ENCODE data around the gene AQP5.
"Not testable (repeated sequence)": the region's sequence is repeated elsewhere in the genome, so short reads cannot be mapped to it uniquely, and the experiment has no call there.

The AQP5 gene

GRCh38 chr12:49974677-49975317 is 13.1 kb downstream of the AQP5 start:
- in situ Hi-C loops (cut with MboI; ENCODE audit: low sequenced_read_pairs): loop anchor here (10.0 to 25.0 kb wide), 2 partner anchors 80 to 213 kb away; partner anchors contain the start of gene ASIC1

- in situ Hi-C loops (cut with MboI; ENCODE audit: low sequenced_read_pairs): loop anchor here (10.0 kb wide), 1 partner anchor 79 kb away; the partner anchor contains the start of gene ASIC1
These were observed 13.7 kb downstream of the AQP5 start for GRCh38 chr12:49975318-49975761.

DNA sequence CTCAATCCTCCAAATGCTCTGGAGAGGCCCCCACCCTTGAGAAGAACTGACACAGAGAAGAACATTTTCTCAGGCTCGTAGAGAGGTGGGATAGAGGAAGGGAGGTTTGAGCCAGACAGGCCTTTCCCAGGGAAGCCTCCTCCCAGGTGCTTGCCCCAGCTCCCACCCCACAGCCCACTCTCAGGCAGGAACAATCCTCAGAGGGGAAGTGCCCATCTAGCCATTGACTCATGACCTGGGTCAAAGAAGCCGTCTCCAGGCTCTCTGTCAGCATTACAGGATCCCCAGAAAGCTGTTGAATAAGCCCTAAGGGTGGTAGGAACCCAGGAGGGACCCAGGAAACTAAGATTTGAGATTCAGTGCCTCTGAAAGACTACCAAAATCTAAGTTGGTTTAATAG is 14.9 kb downstream of the AQP5 start:
- in situ Hi-C loops (cut with MboI; ENCODE audit: low sequenced_read_pairs): loop anchor here (10.0 kb wide), 1 partner anchor 78 kb away; the partner anchor contains the start of gene ASIC1

GRCh38 chr12:49978125-49978524 is 16.5 kb downstream of the AQP5 start:
- in situ Hi-C loops (cut with MboI; ENCODE audit: low sequenced_read_pairs): loop anchor here (10.0 kb wide), 1 partner anchor 77 kb away; the partner anchor contains the start of gene ASIC1

DNA sequence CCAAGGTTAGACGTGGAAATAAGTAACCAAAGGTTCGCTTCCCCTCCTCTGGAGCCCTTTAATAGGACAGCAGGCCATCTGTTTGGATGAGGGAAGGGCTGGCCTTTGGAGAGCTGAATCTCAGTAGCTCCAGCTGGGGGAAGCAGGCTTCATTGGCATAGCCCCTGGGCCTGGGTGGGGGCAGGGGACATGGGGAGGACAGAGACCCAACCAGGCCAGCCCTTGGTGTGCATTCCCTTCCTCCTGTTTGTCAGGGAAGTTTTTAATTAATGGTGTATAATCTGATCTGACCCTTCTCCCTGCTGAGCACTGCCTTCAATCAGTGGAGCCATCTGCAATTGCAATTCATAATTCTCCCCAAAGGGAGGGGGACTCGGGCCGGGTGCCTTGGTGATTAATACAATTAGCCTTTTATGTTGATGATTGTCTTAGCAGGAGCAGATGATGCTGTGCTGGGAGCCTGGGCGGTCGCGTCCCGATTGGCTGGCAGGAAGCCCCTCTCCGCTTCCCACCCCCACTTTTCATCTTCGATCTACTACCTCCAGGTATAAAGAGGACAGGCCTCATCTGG is 17.4 kb downstream of the AQP5 start:
- in situ Hi-C loops (cut with MboI; ENCODE audit: low sequenced_read_pairs): loop anchor here (10.0 kb wide), 1 partner anchor 76 kb away; the partner anchor contains the start of gene ASIC1

DNA sequence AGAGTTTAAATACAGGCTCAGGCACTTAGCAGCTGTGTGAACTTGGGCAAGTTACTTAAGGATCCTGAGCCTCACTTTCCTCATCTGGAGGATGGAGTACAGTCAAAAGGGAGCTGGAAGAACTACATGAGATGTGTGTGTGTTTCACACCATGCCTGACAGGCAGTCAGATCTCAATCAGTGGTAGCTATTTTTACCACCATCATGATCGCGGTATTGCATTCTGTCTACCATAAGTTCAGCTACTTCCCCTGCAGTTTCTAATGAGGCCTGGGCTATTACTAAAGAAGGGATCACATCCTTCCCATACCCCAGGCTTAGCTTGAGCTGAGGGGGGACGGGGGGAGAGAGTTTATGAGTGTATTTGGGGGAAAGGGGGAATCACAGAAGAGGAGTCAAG is 18.1 kb downstream of the AQP5 start:
- in situ Hi-C loops (cut with MboI; ENCODE audit: low sequenced_read_pairs): loop anchor here (10.0 kb wide), 1 partner anchor 75 kb away; the partner anchor contains the start of gene ASIC1

DNA sequence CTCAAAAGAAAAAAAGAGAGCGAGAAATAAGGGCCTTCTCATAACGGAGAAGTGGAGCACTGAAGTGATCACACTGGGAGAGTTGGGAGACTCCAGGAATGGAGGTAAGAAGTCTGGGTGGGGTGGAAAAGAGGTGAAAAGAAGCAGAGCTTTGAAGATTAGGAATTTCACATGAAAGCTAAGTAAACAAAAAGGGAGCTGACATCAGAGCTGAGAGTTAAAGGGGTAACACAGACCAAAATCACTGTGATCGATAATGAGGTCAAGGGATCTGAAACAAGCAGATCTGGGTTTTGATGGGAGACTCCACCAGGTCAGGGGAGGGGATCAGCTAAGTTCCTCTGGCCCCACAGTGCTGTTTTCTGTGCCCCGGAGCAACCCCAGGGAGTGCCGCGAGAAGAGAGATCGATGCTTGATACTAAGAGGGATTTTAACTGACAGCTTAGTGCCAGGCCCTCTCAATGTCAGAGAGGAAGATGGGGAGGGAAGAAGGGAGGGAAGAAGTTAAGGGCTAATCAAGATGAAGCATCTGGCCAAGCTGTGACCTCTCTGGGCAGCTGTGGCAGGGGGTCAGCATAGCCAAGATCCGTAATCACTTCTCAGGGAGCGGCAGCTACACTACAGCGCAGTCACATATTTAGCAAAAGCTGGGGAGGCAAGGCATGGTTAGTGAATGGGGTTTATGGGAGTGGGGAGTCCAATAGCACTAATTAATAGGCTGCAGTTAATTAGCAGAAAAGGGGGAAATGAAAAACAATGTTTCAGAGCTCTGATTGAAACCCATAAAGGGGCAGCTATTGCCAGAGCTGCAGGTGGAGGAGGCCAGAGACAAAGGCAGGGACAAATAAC is 19.1 kb downstream of the AQP5 start:
- in situ Hi-C loops (cut with MboI; ENCODE audit: low sequenced_read_pairs): no loop called here

GRCh38 chr12:49982246-49983087 is 20.8 kb downstream of the AQP5 start:
- in situ Hi-C loops (cut with MboI; ENCODE audit: low sequenced_read_pairs): no loop called here

DNA sequence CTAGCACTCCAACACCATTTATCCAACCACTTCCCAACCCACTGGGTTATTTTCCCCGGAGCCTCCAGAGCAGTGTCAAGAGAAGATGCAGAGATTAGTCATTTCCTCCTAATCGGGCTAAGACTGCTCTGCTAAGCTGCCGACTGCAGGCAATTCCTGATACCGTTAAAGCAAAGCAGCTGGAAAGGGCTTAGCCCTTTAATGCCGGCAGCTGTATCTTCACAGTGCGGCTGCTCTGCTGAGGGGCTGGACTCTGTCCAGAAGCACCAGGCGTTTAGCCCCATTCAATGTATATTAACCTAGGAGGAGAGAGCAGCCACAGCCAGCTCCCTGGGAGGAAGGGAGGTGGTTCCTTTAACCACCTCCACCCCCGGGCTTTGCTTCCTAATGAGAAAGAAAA is 22.2 kb downstream of the AQP5 start:
- in situ Hi-C loops (cut with MboI; ENCODE audit: low sequenced_read_pairs): no loop called here

GRCh38 chr12:49984476-49985359 is 23.0 kb downstream of the AQP5 start:
- in situ Hi-C loops (cut with MboI; ENCODE audit: low sequenced_read_pairs): no loop called here

DNA sequence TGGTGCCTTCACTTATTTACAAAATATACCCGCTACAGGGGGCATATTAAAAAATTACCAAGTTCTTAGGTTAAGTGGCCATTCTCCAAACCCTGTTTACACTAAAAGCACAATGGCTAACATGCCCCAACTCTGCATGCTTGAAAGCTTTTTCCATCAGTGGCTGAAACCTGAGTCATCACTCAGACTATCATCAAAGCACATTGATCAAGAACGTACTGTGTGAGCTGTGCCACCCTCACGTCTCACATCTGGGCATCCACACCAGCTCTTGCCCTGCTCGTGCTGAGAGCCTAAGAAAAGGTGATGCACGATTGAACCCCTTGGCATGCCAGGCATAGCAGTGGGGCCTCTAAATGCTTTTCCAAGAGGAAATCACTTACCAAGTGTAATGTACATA is 24.3 kb downstream of the AQP5 start:
- in situ Hi-C loops (cut with MboI; ENCODE audit: low sequenced_read_pairs): no loop called here

DNA sequence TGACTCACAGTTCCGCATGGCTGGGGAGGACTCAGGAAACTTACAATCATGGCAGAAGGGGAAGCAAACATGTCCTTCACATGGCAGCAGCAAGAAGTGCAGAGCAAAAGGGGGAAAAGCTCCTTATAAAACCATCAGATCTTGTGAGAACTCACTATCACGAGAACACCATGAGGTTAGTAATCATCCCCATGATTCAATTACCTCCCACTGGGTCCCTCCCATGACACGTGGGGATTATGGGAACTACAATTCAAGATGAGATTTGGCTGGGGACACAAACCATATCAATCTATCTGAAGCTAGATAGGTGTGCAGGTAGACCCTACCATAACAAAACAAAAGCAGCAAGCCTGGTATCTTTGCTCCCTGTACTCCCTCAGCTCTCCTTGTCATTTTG is 24.8 kb downstream of the AQP5 start:
- in situ Hi-C loops (cut with MboI; ENCODE audit: low sequenced_read_pairs): not testable (repeated sequence)

DNA sequence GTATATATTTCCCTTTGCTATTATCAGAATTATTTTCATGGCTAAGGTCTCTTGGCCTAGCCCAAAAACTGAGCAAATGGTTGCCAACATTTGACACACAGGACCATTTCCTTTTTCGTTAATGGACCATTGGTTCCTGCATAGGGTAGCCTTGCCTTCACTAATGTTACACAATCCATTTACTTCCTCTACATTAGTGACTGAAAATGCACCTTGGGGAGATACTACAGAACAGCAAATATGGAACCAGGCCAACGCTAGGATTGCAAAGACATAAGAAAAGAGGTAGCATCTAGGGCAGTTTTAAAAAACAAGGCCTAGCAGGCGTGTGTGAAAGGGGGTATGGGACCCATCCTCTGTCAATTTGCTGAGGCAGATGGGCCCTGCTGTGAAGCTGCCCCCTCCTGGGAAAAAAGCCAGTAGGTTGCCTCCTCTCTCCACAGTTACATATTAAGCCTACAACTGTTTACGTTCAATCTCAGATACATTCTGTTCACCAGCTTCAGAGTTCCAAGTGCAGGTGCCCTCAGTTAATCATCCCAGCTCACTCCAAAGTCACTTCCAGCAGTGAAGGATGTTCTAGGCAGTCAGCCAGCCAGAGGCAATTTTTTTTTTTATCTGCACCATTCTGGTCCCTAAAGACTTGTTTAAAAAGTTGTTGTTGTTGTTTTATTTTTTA is 26.1 kb downstream of the AQP5 start:
- in situ Hi-C loops (cut with MboI; ENCODE audit: low sequenced_read_pairs): no loop called here

DNA sequence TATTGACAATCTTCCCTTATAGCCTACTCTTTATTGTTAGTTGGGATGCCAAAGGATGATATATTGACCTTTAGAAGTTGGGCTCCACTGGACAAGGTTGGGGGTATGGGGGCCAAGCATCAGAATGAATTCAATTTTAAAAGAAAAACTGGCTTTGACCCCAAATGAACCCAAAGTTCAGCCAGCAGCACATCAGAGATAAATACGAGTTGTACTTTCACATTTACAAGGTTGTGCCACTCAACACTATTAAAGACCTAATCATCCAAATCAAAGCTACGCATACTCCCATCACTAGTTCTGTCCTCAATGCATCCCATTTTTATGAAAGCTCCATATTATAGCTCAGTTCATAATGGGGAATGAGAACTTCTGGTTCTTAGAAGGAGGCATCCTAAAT is 27.7 kb downstream of the AQP5 start:
- in situ Hi-C loops (cut with MboI; ENCODE audit: low sequenced_read_pairs): not testable (repeated sequence)

- in situ Hi-C loops (cut with MboI; ENCODE audit: low sequenced_read_pairs): no loop called here
These were observed 28.6 kb downstream of the AQP5 start for GRCh38 chr12:49990273-49990672.

DNA sequence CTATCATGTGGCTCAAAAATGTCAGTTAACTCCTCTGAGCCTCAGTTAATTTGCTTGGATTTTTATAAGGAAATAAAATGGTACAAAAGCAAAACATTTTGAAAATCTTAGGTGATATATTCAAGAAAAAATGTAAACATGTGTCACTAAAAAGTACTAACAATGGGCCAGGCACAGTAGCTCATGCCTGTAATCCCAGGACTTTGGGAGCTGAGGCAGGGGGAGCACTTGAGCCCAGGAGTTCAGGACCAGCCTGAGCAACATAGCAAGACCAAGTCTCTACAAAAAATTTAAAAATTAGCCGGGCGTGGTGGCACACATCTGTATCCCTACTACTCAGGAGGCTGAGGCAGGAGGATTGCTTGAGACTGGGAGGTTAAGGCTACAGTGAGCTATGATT is 36.8 kb downstream of the AQP5 start:
- in situ Hi-C loops (cut with MboI; ENCODE audit: low sequenced_read_pairs): no loop called here

- in situ Hi-C loops (cut with MboI; ENCODE audit: low sequenced_read_pairs): no loop called here
These were observed 41.9 kb downstream of the AQP5 start for GRCh38 chr12:50003595-50003994.

DNA sequence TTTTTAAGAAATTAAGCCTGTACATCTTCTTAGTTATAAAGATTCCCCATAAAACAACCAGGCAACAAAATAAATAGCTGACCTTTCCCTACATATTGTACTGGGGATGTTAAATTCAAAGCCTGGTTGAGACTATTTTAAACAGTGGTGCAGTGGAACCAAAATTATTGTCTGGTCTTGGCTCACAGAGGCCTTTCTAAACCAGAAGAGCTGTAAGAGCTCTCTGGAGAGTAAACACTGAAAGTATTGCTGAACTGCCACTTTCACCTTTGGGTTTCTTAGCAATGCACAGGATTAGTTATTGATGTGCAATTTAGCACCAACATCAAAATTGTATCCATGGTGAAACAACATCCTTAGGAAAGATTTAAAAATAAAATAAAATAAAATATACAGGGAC is 43.0 kb downstream of the AQP5 start:
- in situ Hi-C loops (cut with MboI; ENCODE audit: low sequenced_read_pairs): no loop called here

DNA sequence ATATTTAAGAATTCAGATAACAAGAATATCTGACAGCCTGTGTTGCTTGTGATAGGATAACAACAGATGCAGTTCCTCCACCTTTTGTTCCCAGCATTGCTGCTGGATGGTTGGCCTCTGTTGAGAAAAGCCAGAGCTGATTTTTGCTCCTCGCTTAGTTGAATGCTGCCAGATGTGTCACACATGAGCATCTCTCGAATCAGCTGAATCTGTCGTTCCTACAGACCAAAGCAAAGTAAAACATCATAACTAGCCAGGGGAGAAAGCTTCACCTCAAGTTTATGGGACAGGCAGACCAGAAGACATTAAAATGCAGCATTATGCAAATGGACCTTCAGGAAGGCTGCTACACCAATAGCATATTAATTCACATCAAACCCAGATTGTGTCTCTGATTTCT is 43.5 kb downstream of the AQP5 start:
- in situ Hi-C loops (cut with MboI; ENCODE audit: low sequenced_read_pairs): no loop called here
